K562 (cell line): Measurements from ENCODE around the gene ODAD3. TPM values are rescaled to one million over a fixed set of nuclear protein-coding genes. Genes with fewer than 3 reads are reported as not detected.

Source experiments
- ATAC-seq: fragments of 200-7000 bp; cut with Tn5 transposase; 3 replicates; pipeline ENCODE4 v1.9.1; 2020; ENCODE audit warnings: moderate library complexity
- BruUV-seq: library from RNA; stranded (reverse); fragments of 400-500 nt; replicated peaks from 2 replicates; lab custom pipeline; 2021; lab: Mats Ljungman, UMichigan
- CTCF ChIA-PET: fragments of 300-600 bp; formaldehyde crosslinking; extraction: SDS; loops from one replicate; lab custom pipeline; 2021; ENCODE audit warnings: low intra/inter-chr PET ratio; lab: Yijun Ruan, JAX
- POLR2A ChIA-PET: fragments of 300-600, 350-650 bp; sonication (Branson Sonifier 250); formaldehyde crosslinking; extraction: SDS; loops from one replicate; lab custom pipeline; 2021; ENCODE audit warnings: antibody characterized with exemption, inconsistent platforms; lab: Yijun Ruan, JAX
- DNase-seq, 4 experiments: peaks; one replicate each; pipeline versions ENCODE4 v3.0.0 to v3.0.0-alpha.2; 2011 to 2018; ENCODE audit warnings: low spot score in 3 of 4, mixed read lengths in 3 of 4; ENCODE audit errors: extremely low read depth in 1 of 4
- FAIRE-seq: peaks from 2 replicates; lab custom pipeline; 2011; peaks lifted over from hg19 to GRCh38; lab: Jason Lieb, UNC
- H2AFZ ChIP-seq: 2 replicates; pipeline ENCODE4 v1.6.0; 2011; ENCODE audit warnings: low read depth, low read length, control low read depth, inconsistent platforms
- H3K27ac ChIP-seq: fragments of 200-600 bp; 3 replicates; pipeline ENCODE4 v1.8.0; 2011; ENCODE audit warnings: low read depth, mild to moderate bottlenecking, control low read depth, inconsistent platforms, low read length, moderate library complexity, mixed read lengths; ENCODE audit errors: extremely low read depth
- H3K27me3 ChIP-seq, 2 experiments: fragments of 300-600 bp in 1 of 2; 2 replicates in 1 of 2; 3 replicates in 1 of 2; pipeline versions ENCODE4 v1.6.0 to v1.8.0; 2011; ENCODE audit warnings: inconsistent platforms in 2 of 2, low read length in 2 of 2, mild to moderate bottlenecking in 1 of 2, mixed read lengths in 1 of 2, moderate library complexity in 1 of 2; ENCODE audit not compliant: control insufficient read depth in 2 of 2, insufficient read depth in 2 of 2
- H3K36me3 ChIP-seq: fragments of 300-600 bp; 3 replicates; pipeline ENCODE4 v1.8.0; 2011; ENCODE audit warnings: mild to moderate bottlenecking, low read length, inconsistent platforms; ENCODE audit not compliant: control insufficient read depth, insufficient read depth
- H3K4me1 ChIP-seq, 2 experiments: fragments of 200-600 bp in 1 of 2; replicated peaks in 1 of 2; 2 replicates in 1 of 2; 3 replicates in 1 of 2; pipeline versions ENCODE4 v1.5.1 to v1.8.0; 2011; ENCODE audit warnings: inconsistent platforms in 2 of 2, low read length in 2 of 2, mild to moderate bottlenecking in 1 of 2, mixed read lengths in 1 of 2, moderate library complexity in 1 of 2; ENCODE audit not compliant: control insufficient read depth in 2 of 2, insufficient read depth in 2 of 2
- H3K4me2 ChIP-seq: 2 replicates; pipeline ENCODE4 v1.6.1; 2011; ENCODE audit warnings: low read length, control low read depth, inconsistent platforms, mixed read lengths; ENCODE audit not compliant: insufficient read depth
- H3K4me3 ChIP-seq: fragments of 200-600 bp; sonication (generic), shearing (Covaris generic); 2 replicates; pipeline ENCODE4 v1.5.1; 2016; ENCODE audit warnings: control low read depth, inconsistent platforms
- H3K79me2 ChIP-seq: fragments of 200-600 bp; 3 replicates; pipeline ENCODE4 v1.8.0; 2011; ENCODE audit warnings: low read length, inconsistent platforms; ENCODE audit not compliant: control insufficient read depth, insufficient read depth
- H3K9ac ChIP-seq, 2 experiments: 2 replicates each; pipeline versions ENCODE4 v1.6.0 to v1.6.1; 2011; ENCODE audit warnings: low read depth in 2 of 2, low read length in 2 of 2, control low read depth in 1 of 2, inconsistent platforms in 1 of 2, mild to moderate bottlenecking in 1 of 2, mixed read lengths in 1 of 2; ENCODE audit not compliant: insufficient read depth in 1 of 2
- H3K9me1 ChIP-seq: one replicate; pipeline ENCODE4 v1.6.0; 2011; ENCODE audit warnings: inconsistent platforms, mild to moderate bottlenecking, low read length, moderate library complexity; ENCODE audit not compliant: control insufficient read depth, insufficient read depth
- H3K9me3 ChIP-seq: replicated peaks from 2 replicates; pipeline ENCODE4 v1.5.1; 2011; ENCODE audit warnings: low read depth, low read length, inconsistent platforms; ENCODE audit not compliant: control insufficient read depth, insufficient read depth
- H4K20me1 ChIP-seq: replicated peaks from 2 replicates; pipeline ENCODE4 v1.6.1; 2011; ENCODE audit warnings: low read length, inconsistent platforms, mixed read lengths; ENCODE audit not compliant: control insufficient read depth, insufficient read depth
- BACH1 ChIP-seq: fragments of 200-800 bp; sonication (Bioruptor generic); IDR thresholded peaks from 2 replicates; pipeline ENCODE4 v1.6.1; 2016; ENCODE audit warnings: missing genetic modification characterization, missing compliant biosample characterization
- CEBPB ChIP-seq: fragments of 450-650 bp; IDR thresholded peaks from 2 replicates; pipeline ENCODE4 v1.6.1; 2016; ENCODE audit warnings: missing genetic modification characterization, missing compliant biosample characterization
- COPS2 ChIP-seq: fragments of 450-650 bp; conservative IDR thresholded peaks from 2 replicates; pipeline ENCODE4 v1.6.1; 2016; ENCODE audit warnings: mild to moderate bottlenecking, moderate library complexity
- E2F3 ChIP-seq: fragments of 250-450 bp; sonication (Bioruptor Pico); IDR thresholded peaks from 2 replicates; pipeline ENCODE4 v1.4.0; 2020; ENCODE audit warnings: mild to moderate bottlenecking
- ETV5 ChIP-seq: sonication (generic); formaldehyde crosslinking; IDR thresholded peaks from 2 replicates; pipeline ENCODE4 v1.4.0; 2020; ENCODE audit warnings: low read depth, mild to moderate bottlenecking, missing genetic modification reagents
- FOXO4 ChIP-seq: fragments of 450-650 bp; formaldehyde crosslinking; IDR thresholded peaks from 2 replicates; pipeline ENCODE4 v1.4.0; 2020; ENCODE audit warnings: mild to moderate bottlenecking, moderate library complexity
- TFAM ChIP-seq: fragments of 250-450 bp; sonication (Bioruptor Pico); conservative IDR thresholded peaks from 2 replicates; pipeline ENCODE4 v1.5.0; 2021; ENCODE audit warnings: mild to moderate bottlenecking, moderate library complexity
- THRAP3 ChIP-seq: fragments of 450-650 bp; IDR thresholded peaks from 2 replicates; pipeline ENCODE4 v1.6.1; 2016; ENCODE audit warnings: mild to moderate bottlenecking, inconsistent platforms, borderline replicate concordance
- ZNF408 ChIP-seq: fragments of 250-450 bp; sonication (Bioruptor Pico); IDR thresholded peaks from 2 replicates; pipeline ENCODE4 v1.4.0; 2020; ENCODE audit warnings: low read depth, mild to moderate bottlenecking, moderate library complexity
- ZNF449 ChIP-seq: fragments of 250-450 bp; sonication (Bioruptor Pico); IDR thresholded peaks from 2 replicates; pipeline ENCODE4 v1.8.0; 2022; ENCODE audit warnings: moderate library complexity, mild to moderate bottlenecking, inconsistent platforms
- WGBS: fragments of 100-300 bp; shearing (Covaris generic); methylation state at CpG from one replicate; pipeline ENCODE4 v1.1.6; 2016; ENCODE audit warnings: low coverage, mixed read lengths; ENCODE audit not compliant: insufficient coverage; ENCODE audit errors: missing lambda C conversion rate; 5-methylcytosine and 5-hydroxymethylcytosine counted together
- in situ Hi-C: fragments of 300-500 bp; cut with MboI; formaldehyde crosslinking; loops from 4 replicates; pipeline ENCODE4 v1.15.0; 2018; ENCODE audit warnings: inconsistent platforms, mixed read lengths
- intact Hi-C: fragments of 100-400 bp; cut with micrococcal nuclease; formaldehyde crosslinking; loops from 2 replicates; pipeline ENCODE4 v1.14.2; 2022
- polyA plus RNA-seq, 8 experiments: library from polyadenylated mRNA; depleted of rRNA in 4 of 8; stranded (reverse) in 5 of 8; unstranded in 3 of 8; fragments of >200 nt; fragmentation: Nextera tagmentation in 2 of 8; fragmentation: Illumina TruSeq in 1 of 8; extraction: Ambion mirVana in 2 of 8; extraction: Trizol in 1 of 8; gene quantifications; 2 replicates each; pipeline versions ENCODE4 v1.2.1 to v1.2.3, GENCODE V29; 2011 to 2014; ENCODE audit warnings: inconsistent platforms in 1 of 8, missing spikeins in 1 of 8
- total RNA-seq, 7 experiments: library from RNA; depleted of rRNA in 6 of 7; stranded (reverse); fragments of >200 nt in 6 of 7; fragmentation: Illumina TruSeq in 2 of 7; extraction: Trizol in 2 of 7; gene quantifications; 2 replicates each; pipeline versions ENCODE4 v1.2.1 to v1.2.3, GENCODE V29; 2011 to 2021; ENCODE audit warnings: low replicate concordance in 1 of 7
- TF ChIP-seq, protein P1 (sequence below): IDR thresholded peaks from 2 replicates; pipeline ENCODE4 v1.6.1; 2016; ENCODE audit warnings: missing genetic modification characterization, missing compliant biosample characterization
- TF ChIP-seq, protein P2 (sequence below): IDR thresholded peaks from 2 replicates; pipeline ENCODE4 v1.6.1; 2012; ENCODE audit warnings: low read depth, low read length, improper control_type of control experiment, borderline replicate concordance

Gene ODAD3
- total and polyA plus RNA-seq, 9 of the 15 experiments (the other 6 are each of a cell fraction or from before 2014, with no cell fraction given), result 0.07 to 0.72 (median 0.14) TPM; not detected in 2

GRCh38 chr19:11451871-11452619 lies 17.1 kb upstream of the ODAD3 start:
- FAIRE-seq, result no peak
- H3K9me1 ChIP-seq, result no peaks in the 10 kb centered on the region
- 61% methylated on average over 16 of the region's 25 CpGs for WGBS
- H3K9me3 ChIP-seq, result no peaks in the 10 kb centered on the region
- no peak for ATAC-seq
- no peaks in the 10 kb centered on the region for H3K79me2 ChIP-seq
- ChIA-PET POLR2A (interaction anchor here (0.7 kb wide), 1 partner anchor 169 kb away, joined by 3 read pairs; no protein-coding TSS in a partner anchor), CTCF (interaction anchor here (0.7 to 0.8 kb wide), 3 partner anchors 31 to 149 kb away, joined by 3 to 5 read pairs (median 5); no protein-coding TSS in a partner anchor)
- intact Hi-C loops (loop anchor here (2.0 kb wide), 1 partner anchor 31 kb away; no protein-coding TSS in a partner anchor), in situ Hi-C loops (no loop called here)
- H3K27me3 ChIP-seq, result no peaks in the 10 kb centered on the region
- H4K20me1 ChIP-seq, result no peaks in the 10 kb centered on the region
- H3K9ac ChIP-seq, result 0 out of 4 replicates have a peak overlapping the region, but pooled peaks of 1 of the 2 experiments have one; percentile 31
- H3K4me3 ChIP-seq, result no peak overlapping the region
- H2AFZ ChIP-seq, result no peak overlapping the region
- no TSS peak for BruUV-seq
- H3K4me2 ChIP-seq, result no peak overlapping the region
- peaks cover 0 to 53% of the 10 kb centered on the region in 2 experiments; a peak in 3 of 5 replicates for H3K4me1 ChIP-seq
- no peak overlapping the region for H3K27ac ChIP-seq
- H3K36me3 ChIP-seq, result peaks cover 36% of the 10 kb centered on the region; the same call in 1 of the 3 replicates
- peak in 1 of 4 experiments; percentile 16 for DNase-seq
- TF ChIP-seq ETV5 (no peak), TFAM (no peak), CEBPB (no peak), FOXO4 (no peak), ZNF449 (no peak), BACH1 (tag) (no peak), E2F3 (CRISPR knock-in tag) (no peak), COPS2 (no peak), THRAP3 (0 out of 2 replicates have a peak, but pooled peaks have one; percentile 26), ZNF408 (CRISPR knock-in tag) (no peak)
- TF ChIP-seq, protein P1, sequence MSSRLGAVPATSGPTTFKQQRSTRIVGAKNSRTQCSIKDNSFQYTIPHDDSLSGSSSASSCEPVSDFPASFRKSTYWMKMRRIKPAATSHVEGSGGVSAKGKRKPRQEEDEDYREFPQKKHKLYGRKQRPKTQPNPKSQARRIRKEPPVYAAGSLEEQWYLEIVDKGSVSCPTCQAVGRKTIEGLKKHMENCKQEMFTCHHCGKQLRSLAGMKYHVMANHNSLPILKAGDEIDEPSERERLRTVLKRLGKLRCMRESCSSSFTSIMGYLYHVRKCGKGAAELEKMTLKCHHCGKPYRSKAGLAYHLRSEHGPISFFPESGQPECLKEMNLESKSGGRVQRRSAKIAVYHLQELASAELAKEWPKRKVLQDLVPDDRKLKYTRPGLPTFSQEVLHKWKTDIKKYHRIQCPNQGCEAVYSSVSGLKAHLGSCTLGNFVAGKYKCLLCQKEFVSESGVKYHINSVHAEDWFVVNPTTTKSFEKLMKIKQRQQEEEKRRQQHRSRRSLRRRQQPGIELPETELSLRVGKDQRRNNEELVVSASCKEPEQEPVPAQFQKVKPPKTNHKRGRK, result peak; percentile 75; the same call in 1 of the 2 replicates
- TF ChIP-seq, protein P2, sequence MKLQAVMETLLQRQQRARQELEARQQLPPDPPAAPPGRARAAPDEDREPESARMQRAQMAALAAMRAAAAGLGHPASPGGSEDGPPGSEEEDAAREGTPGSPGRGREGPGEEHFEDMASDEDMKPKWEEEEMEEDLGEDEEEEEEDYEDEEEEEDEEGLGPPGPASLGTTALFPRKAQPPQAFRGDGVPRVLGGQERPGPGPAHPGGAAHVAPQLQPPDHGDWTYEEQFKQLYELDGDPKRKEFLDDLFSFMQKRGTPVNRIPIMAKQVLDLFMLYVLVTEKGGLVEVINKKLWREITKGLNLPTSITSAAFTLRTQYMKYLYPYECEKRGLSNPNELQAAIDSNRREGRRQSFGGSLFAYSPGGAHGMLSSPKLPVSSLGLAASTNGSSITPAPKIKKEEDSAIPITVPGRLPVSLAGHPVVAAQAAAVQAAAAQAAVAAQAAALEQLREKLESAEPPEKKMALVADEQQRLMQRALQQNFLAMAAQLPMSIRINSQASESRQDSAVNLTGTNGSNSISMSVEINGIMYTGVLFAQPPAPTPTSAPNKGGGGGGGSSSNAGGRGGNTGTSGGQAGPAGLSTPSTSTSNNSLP, result no peak
